B cell (primary cell): ENCODE results near the gene MAP3K19. TPM values are rescaled to one million over a fixed set of nuclear protein-coding genes. Genes with fewer than 3 reads are reported as not detected.

Experiments
- ATAC-seq: fragments of 200-7000 bp; cut with Tn5 transposase; one replicate; pipeline ENCODE4 v1.10.0; 2021; ENCODE audit warnings: low read depth, mild to moderate bottlenecking, moderate number of reproducible peaks, moderate library complexity
- CTCF ChIA-PET: fragments of 350-600 bp; sonication (Branson Sonifier 250); formaldehyde crosslinking; loops from one replicate; lab custom pipeline; 2021; ENCODE audit warnings: antibody characterized with exemption, inconsistent platforms; lab: Charles Lee
- POLR2A ChIA-PET: fragments of 350-600 bp; sonication (Branson Sonifier 250); formaldehyde crosslinking; loops from one replicate; lab custom pipeline; 2021; ENCODE audit warnings: antibody characterized with exemption; lab: Charles Lee
- DNase-seq: peaks from one replicate; pipeline ENCODE4 v3.0.0; 2013
- H2AFZ ChIP-seq: 2 replicates; pipeline ENCODE4 v1.6.1; 2012; ENCODE audit warnings: mild to moderate bottlenecking, low read depth, low read length; ENCODE audit not compliant: insufficient read depth, poor library complexity, severe bottlenecking
- H3K27ac ChIP-seq, 2 donors: 1 replicate in 1 of 2; 2 replicates in 1 of 2; pipeline ENCODE4 v1.5.1; 2012 to 2013; ENCODE audit warnings: low read length in 2 of 2, mild to moderate bottlenecking in 2 of 2, moderate library complexity in 1 of 2
- H3K27me3 ChIP-seq, 4 experiments: fragments of 200-600 bp in 1 of 4; sonication (generic) in 1 of 4; replicated peaks in 1 of 4; 1 replicate in 2 of 4; 2 replicates in 2 of 4; pipeline versions ENCODE4 v1.6.1 to v1.7.0; 2013 to 2016; ENCODE audit warnings: low read length in 3 of 4, mild to moderate bottlenecking in 2 of 4, mixed read lengths in 1 of 4, moderate library complexity in 1 of 4; ENCODE audit not compliant: insufficient read depth in 4 of 4, control insufficient read depth in 3 of 4; ENCODE audit errors: control extremely low read depth in 1 of 4
- H3K36me3 ChIP-seq, 2 experiments: replicated peaks in 1 of 2; 1 replicate in 1 of 2; 2 replicates in 1 of 2; pipeline versions ENCODE4 v1.6.1 to v1.7.1; 2013; ENCODE audit warnings: low read length in 1 of 2; ENCODE audit not compliant: insufficient read depth in 2 of 2, control insufficient read depth in 1 of 2; ENCODE audit errors: control extremely low read depth in 1 of 2, extremely low read depth in 1 of 2
- H3K4me1 ChIP-seq, 2 donors: fragments of 200-600 bp in 1 of 2; sonication (generic) in 1 of 2; 1 replicate in 1 of 2; 2 replicates in 1 of 2; pipeline versions ENCODE4 v1.5.1 to v1.6.1; 2013 to 2017; ENCODE audit warnings: low read length in 2 of 2; ENCODE audit not compliant: control insufficient read depth in 2 of 2, insufficient read depth in 2 of 2
- H3K4me2 ChIP-seq: replicated peaks from 2 replicates; pipeline ENCODE3; 2012; ENCODE audit warnings: mild to moderate bottlenecking, low read depth, low read length; ENCODE audit not compliant: poor library complexity, severe bottlenecking
- H3K4me3 ChIP-seq, 5 experiments: fragments of 200-600 bp in 1 of 5; sonication (generic) in 1 of 5; 1 replicate in 3 of 5; 2 replicates in 2 of 5; pipeline versions ENCODE4 v1.5.1 to v1.7.0; 2011 to 2016; ENCODE audit warnings: low read length in 4 of 5, mild to moderate bottlenecking in 4 of 5, low read depth in 2 of 5, control low read depth in 1 of 5, moderate library complexity in 1 of 5; ENCODE audit not compliant: insufficient read depth in 1 of 5; ENCODE audit errors: control extremely low read depth in 1 of 5, extremely low read depth in 1 of 5
- H3K79me2 ChIP-seq: fragments of 200-600 bp; sonication (generic); one replicate; pipeline ENCODE4 v1.6.0; 2016; ENCODE audit warnings: low read length; ENCODE audit not compliant: control insufficient read depth, insufficient read depth
- H3K9ac ChIP-seq: fragments of 200-600 bp; sonication (generic); 2 replicates; pipeline ENCODE4 v1.6.1; 2017; ENCODE audit warnings: mild to moderate bottlenecking, low read length, moderate library complexity
- H3K9me3 ChIP-seq, 3 donors: one replicate each; pipeline versions ENCODE4 v1.6.1 to v1.7.1; 2013; ENCODE audit warnings: low read length in 2 of 3; ENCODE audit not compliant: control insufficient read depth in 2 of 3, insufficient read depth in 1 of 3; ENCODE audit errors: control extremely low read depth in 1 of 3
- H4K20me1 ChIP-seq: 2 replicates; pipeline ENCODE4 v1.6.0; 2012; ENCODE audit warnings: mild to moderate bottlenecking, low read length; ENCODE audit not compliant: insufficient read depth, control insufficient read depth, poor library complexity, severe bottlenecking
- H3K27ac Mint-ChIP-seq: one replicate; pipeline ENCODE4 v1.8.0; 2021; ENCODE audit warnings: mixed read lengths
- H3K27me3 Mint-ChIP-seq: one replicate; pipeline ENCODE4 v1.8.0; 2021; ENCODE audit warnings: mixed read lengths
- H3K4me1 Mint-ChIP-seq: one replicate; pipeline ENCODE4 v1.8.0; 2021; ENCODE audit warnings: mixed read lengths
- H3K4me3 Mint-ChIP-seq: one replicate; pipeline ENCODE4 v1.8.0; 2021; ENCODE audit warnings: mixed read lengths
- H3K9me3 Mint-ChIP-seq: one replicate; pipeline ENCODE4 v1.8.0; 2022; ENCODE audit warnings: mixed read lengths; ENCODE audit not compliant: insufficient read depth
- CTCF ChIP-seq: fragments of 200-600 bp; IDR thresholded peaks from one replicate; pipeline ENCODE4 v1.8.0; 2022; ENCODE audit warnings: antibody characterized with exemption, mild to moderate bottlenecking
- EZH2 ChIP-seq: IDR thresholded peaks from 2 replicates; pipeline ENCODE4 v1.6.1; 2012; ENCODE audit warnings: borderline replicate concordance, low read depth, mild to moderate bottlenecking, moderate library complexity, low read length; ENCODE audit not compliant: insufficient read depth, poor library complexity, severe bottlenecking
- WGBS: methylation state at CpG from one replicate; pipeline ENCODE4 v1.1.5; 2013; ENCODE audit warnings: missing lambda C conversion rate; ENCODE audit not compliant: insufficient coverage; 5-methylcytosine and 5-hydroxymethylcytosine counted together
- intact Hi-C: fragments of 100-400 bp; cut with micrococcal nuclease; formaldehyde crosslinking; loops from one replicate; pipeline ENCODE4 v1.10.0; 2022
- polyA plus RNA-seq: library from polyadenylated mRNA; depleted of rRNA; stranded (reverse); fragments of >200 nt; gene quantifications from 2 replicates; pipeline ENCODE4 v1.2.3, GENCODE V29; 2012
- total RNA-seq, 2 donors: library from RNA; stranded (reverse); fragments of 120-200 nt in 1 of 2; gene quantifications; 1 replicate in 1 of 2; 2 replicates in 1 of 2; pipeline versions ENCODE4 v1.2.3 to v1.2.4, GENCODE V29; 2013 to 2022

MAP3K19 gene
- total and polyA plus RNA-seq, 2 donors (not counting 1 experiment from before 2014, with no cell fraction given), result 0.46 TPM; not detected in 1

GRCh38 chr2:134917888-134918525 lies 129.2 kb downstream of the MAP3K19 start:
- peak; percentile 68 for ATAC-seq
- peaks cover 44% of the 10 kb centered on the region for H3K4me1 Mint-ChIP-seq
- H3K27me3 Mint-ChIP-seq, result no peaks in the 10 kb centered on the region
- H3K9me3 Mint-ChIP-seq, result no peaks in the 10 kb centered on the region
- ChIA-PET POLR2A (interaction anchor here (0.6 to 1.6 kb wide), 5 partner anchors 199 to 838 kb away, joined by 3 to 8 read pairs (median 3); partner anchors contain the start of genes R3HDM1, TMEM163 and ZRANB3), CTCF (interaction anchor here (0.9 to 1.4 kb wide), 4 partner anchors 17 to 467 kb away, joined by 3 to 5 read pairs (median 4); no protein-coding TSS in a partner anchor)
- Histone ChIP-seq H3K36me3 (peaks cover 0 to 10% of the 10 kb centered on the region in 2 experiments), H2AFZ (peak overlapping the region; percentile 74), H3K9me3 (peaks cover 0 to 1% (median 0%) of the 10 kb centered on the region in 3 donors), H3K4me3 (peak overlapping the region; percentile 76 to 98 (median 93)), H4K20me1 (peaks cover 15% of the 10 kb centered on the region), H3K4me2 (peak overlapping the region; percentile 84), H3K9ac (peak overlapping the region; percentile 94), H3K27ac (peak overlapping the region; percentile 94 to 96), H3K4me1 (peaks cover 31 to 32% of the 10 kb centered on the region in 2 donors), H3K27me3 (no peaks in the 10 kb centered on the region), H3K79me2 (peaks cover 61% of the 10 kb centered on the region)
- intact Hi-C loops, result loop anchor here (1.0 to 5.0 kb wide), 6 partner anchors 25 to 823 kb away; partner anchors contain the start of genes RAB3GAP1 and UBXN4
- H3K27ac Mint-ChIP-seq, result peak overlapping the region; percentile 94
- peak overlapping the region; percentile 85 for H3K4me3 Mint-ChIP-seq
- DNase-seq, result peak; percentile 95
- TF ChIP-seq EZH2 (no peak), CTCF (peak; percentile 26)
- WGBS, result 2% methylated on average over 19 of the region's 38 CpGs
